ENCODE data around the gene AP3S2. TPM values are rescaled to one million over a fixed set of nuclear protein-coding genes. Genes with fewer than 3 reads are reported as not detected.

The AP3S2 gene
- total RNA-seq, 1 experiment from 2014 or later = 60.9 TPM

Other genes with a start within 250 kb of the AP3S2 start
- gene KIF7, start 238.5 kb downstream of the AP3S2 start, total RNA-seq (2014; rRNA removed; shearing (Covaris generic)) = 3.3 and 3.6 TPM in 2 replicates
- gene PLIN1, start 214.6 kb downstream of the AP3S2 start, total RNA-seq (2014; rRNA removed; shearing (Covaris generic)) = 0.04 and 0.19 TPM in 2 replicates
- gene PEX11A, start 203.2 kb downstream of the AP3S2 start, total RNA-seq (2014; rRNA removed; shearing (Covaris generic)) = 7.2 and 13.3 TPM in 2 replicates
- gene WDR93, start 203.2 kb downstream of the AP3S2 start, total RNA-seq (2014; rRNA removed; shearing (Covaris generic)) = 0.35 TPM in 1 of 2 replicates, not detected in the other
- gene MESP1, start 142.7 kb downstream of the AP3S2 start, total RNA-seq (2014; rRNA removed; shearing (Covaris generic)) = 0.47 TPM in 1 of 2 replicates, not detected in the other
- not detected in 2 replicates for gene MESP2, start 117.7 kb downstream of the AP3S2 start, total RNA-seq (2014; rRNA removed; shearing (Covaris generic))
- gene ANPEP, start 79.1 kb downstream of the AP3S2 start, total RNA-seq (2014; rRNA removed; shearing (Covaris generic)) = 3.5 and 4.7 TPM in 2 replicates
- 3.4 and 5.1 TPM in 2 replicates for gene ARPIN, start 19.0 kb upstream of the AP3S2 start, total RNA-seq (2014; rRNA removed; shearing (Covaris generic))
- gene ZNF710, start 107.3 kb upstream of the AP3S2 start, total RNA-seq (2014; rRNA removed; shearing (Covaris generic)) = 4.7 and 8.4 TPM in 2 replicates
- gene IDH2, start 208.5 kb upstream of the AP3S2 start, total RNA-seq (2014; rRNA removed; shearing (Covaris generic)) = 43.2 and 48.5 TPM in 2 replicates

Data from H4 (cell line).